Fibroblast of lung (primary cell): ENCODE data around the gene TMEM235.

Experiments used
- EZH2 ChIP-seq: IDR thresholded peaks from 2 replicates; pipeline ENCODE4 v1.5.1; 2012; ENCODE audit warnings: low read length, control low read depth, mild to moderate bottlenecking; ENCODE audit errors: missing control alignments
- TF ChIP-seq, protein P1 (sequence below), 2 donors: IDR thresholded peaks in 1 of 2; conservative IDR thresholded peaks in 1 of 2; 1 replicate in 1 of 2; 2 replicates in 1 of 2; pipeline ENCODE4 v1.5.1; 2011 to 2012; ENCODE audit warnings: low read length in 2 of 2, control low read depth in 1 of 2, inconsistent platforms in 1 of 2, low read depth in 1 of 2, mild to moderate bottlenecking in 1 of 2

DNA sequence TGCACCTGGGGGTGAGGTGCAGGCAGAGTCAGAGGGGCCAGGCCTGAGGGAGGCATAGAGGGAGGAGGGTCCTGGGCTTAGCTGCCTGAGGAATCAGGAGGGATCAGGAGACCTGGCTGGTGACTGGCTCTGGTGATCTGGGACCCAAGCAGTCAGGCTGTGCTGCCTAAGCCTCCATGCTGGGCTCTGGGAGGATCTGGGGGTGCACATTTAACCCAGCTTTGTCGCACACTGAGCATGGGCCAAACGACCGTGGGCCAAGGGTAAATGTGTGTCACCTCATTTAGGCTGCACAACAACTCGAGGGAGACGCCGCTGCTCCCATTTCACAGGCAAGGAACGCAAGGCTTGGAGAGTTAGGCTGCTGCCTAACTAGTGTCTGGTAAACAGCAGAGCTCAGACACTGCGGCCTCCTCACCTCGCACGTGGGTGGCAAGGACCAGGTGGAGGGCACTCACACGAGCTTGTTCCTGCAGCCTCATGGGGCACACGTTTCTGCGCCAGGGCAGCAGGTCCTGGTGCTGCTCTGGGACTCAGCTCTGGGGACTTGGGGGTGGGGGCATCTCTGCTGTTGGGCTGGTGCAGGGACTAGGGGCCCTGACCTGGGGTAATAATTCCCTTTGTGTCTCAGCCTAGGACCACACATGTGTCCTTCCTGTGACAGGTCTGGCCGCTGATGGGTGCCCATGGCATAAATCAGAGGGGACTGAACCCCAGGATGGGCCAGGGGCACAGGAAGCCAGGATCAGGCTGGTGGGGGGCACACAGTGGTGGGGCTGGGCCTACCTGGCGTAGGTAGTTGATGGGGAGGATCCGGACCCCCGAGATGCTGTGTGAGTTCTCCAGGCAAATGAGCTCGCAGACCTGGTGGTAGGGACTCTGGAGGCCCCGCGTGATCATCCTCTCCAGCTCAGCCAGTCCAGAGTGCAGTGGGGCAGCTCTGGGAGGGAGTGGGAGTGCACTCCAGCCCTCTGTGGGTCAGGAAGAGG lies 18.7 kb downstream of the TMEM235 start:
- TF ChIP-seq, protein P1, sequence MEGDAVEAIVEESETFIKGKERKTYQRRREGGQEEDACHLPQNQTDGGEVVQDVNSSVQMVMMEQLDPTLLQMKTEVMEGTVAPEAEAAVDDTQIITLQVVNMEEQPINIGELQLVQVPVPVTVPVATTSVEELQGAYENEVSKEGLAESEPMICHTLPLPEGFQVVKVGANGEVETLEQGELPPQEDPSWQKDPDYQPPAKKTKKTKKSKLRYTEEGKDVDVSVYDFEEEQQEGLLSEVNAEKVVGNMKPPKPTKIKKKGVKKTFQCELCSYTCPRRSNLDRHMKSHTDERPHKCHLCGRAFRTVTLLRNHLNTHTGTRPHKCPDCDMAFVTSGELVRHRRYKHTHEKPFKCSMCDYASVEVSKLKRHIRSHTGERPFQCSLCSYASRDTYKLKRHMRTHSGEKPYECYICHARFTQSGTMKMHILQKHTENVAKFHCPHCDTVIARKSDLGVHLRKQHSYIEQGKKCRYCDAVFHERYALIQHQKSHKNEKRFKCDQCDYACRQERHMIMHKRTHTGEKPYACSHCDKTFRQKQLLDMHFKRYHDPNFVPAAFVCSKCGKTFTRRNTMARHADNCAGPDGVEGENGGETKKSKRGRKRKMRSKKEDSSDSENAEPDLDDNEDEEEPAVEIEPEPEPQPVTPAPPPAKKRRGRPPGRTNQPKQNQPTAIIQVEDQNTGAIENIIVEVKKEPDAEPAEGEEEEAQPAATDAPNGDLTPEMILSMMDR (conservative IDR thresholded peaks at IDR 0.05 in 1 of 2, IDR thresholded peaks at IDR 0.05 in 1 of 2; ENCODE audit: low read depth in 1 of 2, low read length in 2 of 2) = no peak
- TF ChIP-seq EZH2 = no peak
